ENCODE data around the gene ATP8B3.

Gene ATP8B3

DNA sequence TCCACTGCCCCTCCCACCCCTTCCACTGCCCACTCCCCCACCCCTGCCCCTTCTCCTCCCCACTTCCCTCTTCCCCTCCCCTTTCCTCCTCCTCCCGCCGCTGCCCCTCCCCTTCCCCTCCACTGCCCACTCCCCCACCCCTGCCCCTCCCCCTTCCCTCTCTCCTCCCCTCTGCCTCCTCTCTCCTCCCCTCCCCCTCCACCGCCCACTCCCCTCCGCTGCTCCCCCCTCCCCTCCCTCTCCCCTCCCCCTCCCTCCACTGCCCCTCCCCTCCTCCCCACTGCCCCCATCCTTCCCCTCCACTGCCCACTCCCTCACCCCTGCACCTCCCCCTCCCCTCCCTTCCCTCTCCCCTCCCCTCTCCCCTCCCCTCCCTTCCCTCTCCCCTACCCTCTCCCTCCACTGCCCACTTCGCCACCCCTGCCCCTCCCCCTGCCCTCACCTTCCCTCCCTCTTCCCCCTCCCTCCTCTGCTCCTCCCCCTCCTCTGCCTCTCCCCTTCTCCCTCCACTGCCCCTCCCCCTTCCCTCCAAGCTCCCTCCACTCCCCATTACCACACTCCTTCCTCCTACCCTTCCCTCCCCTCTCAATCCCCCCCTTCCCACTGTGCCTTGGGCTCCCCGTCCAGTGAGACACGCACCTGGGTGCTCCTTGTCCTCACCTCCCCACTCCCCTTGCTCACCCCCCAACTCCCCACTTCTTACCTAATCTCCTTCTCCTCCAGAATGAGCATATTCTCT, 21.9 kb downstream of the ATP8B3 start:
- DNase-seq, result no peak

DNA sequence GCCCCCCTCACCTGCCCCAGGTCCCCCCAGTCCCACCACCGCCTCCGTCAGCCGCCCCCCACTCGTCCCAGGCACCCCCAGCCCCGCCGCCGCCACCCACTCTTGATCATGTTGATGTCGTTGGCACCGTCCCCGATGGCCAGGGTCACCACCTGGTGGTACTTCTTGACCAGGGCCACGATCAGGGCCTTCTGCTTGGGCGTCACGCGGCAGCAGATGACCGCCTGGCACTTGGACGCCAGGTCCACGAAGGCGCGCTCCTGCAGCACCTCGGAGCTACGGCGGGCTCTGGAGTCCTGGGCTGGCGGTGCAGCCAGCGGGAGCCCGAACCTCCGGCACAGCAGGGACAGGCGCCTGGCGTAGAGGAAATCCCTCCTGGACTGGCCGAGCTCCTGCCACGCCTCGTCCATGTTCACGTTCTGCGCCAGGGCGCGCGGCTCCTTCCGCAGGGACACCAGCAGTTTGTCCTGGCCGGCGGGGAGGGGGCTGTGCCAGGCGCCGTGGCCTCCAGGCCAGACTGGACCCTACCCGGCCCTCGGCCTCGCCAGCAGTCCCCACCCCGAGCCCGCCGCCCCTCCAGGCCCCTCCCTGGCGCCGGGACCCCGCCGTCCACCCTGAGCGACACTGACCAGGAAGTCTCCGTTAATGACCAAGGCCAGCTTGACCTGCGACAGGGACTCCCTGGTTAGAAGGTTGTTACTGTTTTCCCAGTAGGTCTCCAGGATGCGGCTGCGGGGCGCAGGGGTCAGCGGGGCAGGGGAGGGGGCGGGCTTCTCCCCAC, 22.6 kb downstream of the ATP8B3 start:
- DNase-seq, result no peak

- no peak for DNase-seq
Observed at GRCh38 chr19:1787116-1787515, 25.0 kb downstream of the ATP8B3 start.

DNA sequence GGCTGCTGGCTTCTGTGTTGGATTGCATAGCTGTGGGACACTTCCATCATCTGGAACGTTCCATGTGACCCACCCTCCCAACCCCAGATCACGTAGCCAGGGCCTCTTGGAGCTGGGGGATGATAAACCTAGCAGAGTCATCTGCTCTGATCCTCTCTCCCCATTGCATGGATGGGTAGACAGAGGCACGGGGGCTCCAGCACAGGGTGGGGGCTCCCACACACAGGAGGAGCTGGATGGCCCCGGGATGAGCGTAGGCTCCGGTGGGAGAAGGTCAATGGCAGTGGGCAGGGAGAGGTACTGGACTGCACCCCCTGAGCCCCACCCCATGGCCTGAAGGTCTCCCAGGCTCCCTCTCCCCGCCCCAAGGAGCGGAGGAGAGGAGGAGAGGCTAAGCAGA, 25.4 kb downstream of the ATP8B3 start:
- DNase-seq, result no peak

DNA sequence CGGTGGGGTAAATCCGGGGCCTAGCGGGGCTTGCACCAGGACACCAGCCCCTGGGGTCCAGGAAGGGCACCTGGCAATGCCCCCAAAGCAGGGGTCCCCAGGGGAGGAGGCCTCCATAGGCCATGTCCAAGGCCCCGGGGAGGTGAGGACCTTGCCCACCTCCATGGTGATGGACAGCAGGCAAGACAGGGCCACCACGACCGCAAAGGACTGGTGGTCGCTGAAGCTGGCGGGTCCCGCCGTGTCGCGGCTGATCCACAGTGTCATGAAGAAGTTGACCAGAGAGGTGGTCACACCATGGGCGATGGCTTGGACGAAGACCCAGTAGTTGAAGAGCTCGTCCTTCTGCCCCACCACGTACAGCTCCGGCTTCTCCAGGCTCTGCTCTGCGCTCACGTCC, 26.8 kb downstream of the ATP8B3 start:
- DNase-seq, result no peak

GRCh38 chr19:1783874-1784273, 28.2 kb downstream of the ATP8B3 start:
- no peak for DNase-seq

DNA sequence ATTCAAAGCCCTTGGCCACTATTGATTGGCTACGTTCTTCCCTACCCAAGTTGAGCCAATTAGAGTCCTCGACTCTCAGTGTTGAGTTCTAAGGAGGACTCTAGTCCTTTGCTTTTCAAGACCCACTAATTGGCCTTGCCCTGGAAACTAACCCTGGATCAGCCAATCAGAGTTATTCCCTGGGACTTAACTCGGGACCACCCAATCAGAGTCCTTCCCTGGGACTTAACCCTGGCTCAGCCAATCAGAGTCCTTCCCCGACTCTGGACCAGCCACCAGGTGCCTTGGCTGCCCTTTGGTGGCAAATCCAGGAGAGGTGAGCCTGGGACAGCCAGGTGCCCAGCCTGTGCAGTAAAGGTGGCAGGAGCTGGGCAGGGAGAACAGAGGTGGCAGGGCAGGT, 28.7 kb downstream of the ATP8B3 start:
- DNase-seq, result no peak

GRCh38 chr19:1782521-1782920, 29.6 kb downstream of the ATP8B3 start:
- DNase-seq, result no peak

- DNase-seq, result peak; percentile 57
Observed at GRCh38 chr19:1780272-1780958, 31.7 kb downstream of the ATP8B3 start.

- no peak for DNase-seq
Observed at GRCh38 chr19:1779574-1779973, 32.5 kb downstream of the ATP8B3 start.

DNA sequence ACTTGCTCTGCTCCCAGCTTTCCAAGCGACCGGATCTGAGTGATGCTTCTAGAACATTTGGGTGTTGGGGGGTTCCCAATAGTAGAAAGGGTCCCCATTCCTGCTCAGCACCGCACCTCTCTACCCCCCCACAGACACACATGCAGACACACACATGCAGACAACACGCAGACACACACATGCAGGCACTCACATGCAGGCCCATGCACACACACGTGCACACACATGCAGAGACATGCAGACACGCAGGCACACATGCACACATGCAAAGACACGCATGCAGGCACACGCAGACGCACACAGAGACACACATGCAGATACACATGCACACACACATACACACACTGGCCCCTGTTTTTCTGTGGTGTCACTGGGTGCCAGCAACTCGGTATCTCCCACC, 34.9 kb downstream of the ATP8B3 start:
- DNase-seq, result no peak

GRCh38 chr19:1776606-1777147, 35.4 kb downstream of the ATP8B3 start:
- DNase-seq, result no peak

DNA sequence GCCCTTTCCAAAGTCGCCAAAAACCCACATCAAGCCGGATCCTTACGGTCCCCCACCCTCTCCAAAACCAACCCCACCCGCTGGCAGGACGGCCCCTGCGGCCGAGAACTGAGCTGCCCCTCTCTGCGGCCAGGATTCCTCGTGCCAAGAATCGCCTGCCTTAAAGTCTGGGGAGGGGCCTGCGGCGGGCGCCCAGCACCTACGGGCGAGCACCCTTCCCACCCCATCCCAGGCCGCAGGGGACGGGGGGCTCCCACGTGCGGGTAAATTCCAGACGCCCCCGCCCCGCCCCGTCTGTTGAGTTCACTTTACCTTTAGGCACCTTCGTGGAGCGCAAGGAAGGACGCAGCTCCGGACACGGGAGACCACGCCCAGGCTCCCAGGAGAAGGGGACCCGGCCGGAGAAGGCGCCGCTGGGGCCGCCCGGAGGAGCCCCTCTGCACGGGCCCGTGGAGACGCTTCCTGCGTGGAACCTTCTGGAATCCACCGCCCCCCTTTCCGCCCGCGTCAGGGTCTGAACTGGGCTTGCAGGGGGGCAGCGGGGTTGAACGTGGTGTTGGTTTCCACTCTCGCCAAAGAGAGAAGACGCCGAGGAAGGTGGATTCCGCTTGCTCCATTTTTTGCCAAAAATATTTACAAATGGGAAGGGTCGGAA, 36.0 kb downstream of the ATP8B3 start:
- no peak for DNase-seq

DNA sequence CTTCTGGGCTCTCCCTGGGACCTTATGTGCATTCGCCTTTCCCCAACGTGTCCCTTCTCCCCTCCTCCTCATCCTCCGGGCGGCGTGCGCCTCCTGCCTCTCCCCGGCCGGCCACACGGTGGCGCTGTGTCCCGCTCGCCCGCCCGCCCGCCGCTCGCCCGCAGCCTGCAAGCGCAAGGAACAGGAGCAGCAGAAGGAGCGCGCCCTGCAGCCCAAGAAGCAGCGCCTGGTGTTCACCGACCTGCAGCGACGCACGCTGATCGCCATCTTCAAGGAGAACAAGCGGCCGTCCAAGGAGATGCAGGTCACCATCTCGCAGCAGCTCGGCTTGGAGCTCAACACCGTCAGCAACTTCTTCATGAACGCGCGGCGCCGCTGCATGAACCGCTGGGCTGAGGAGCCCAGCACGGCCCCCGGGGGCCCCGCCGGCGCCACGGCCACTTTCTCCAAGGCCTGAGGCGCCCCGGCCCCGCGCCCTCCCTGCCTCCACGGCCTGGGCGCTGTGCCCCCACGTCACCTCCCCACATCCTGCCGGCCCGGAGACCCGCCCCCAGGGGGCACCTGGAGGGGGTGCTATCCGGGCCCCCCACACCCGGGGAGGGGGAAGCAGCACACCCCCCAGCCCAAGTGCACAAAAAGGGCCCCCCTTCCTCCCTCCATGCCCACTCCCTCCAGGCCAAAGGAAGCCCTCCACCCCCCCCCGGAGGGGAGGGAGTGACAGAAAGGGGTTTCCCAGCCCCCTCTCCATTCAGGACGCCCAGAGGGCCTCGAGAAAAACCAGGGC, 36.9 kb downstream of the ATP8B3 start:
- DNase-seq, result peak; percentile 55

DNA sequence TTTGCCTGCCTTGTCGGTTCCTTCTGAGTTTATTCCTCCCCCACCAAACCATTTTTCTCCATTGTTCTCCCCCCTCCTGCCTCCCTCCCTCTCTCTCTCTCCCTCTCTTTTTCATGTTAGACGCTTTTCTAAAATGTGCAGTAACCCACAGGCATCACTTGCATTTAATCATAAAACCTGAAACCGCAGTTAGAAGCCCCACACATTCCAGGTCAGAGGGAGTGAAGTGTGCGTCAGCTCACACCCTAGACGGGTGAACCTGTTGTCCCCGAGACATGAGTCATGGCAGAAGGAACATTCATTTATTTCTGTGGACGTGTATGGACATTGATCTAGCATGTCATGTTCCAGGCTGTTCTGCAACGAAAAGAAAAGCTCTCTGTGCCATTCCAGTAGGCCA, 38.9 kb downstream of the ATP8B3 start:
- DNase-seq, result no peak

- no peak for DNase-seq
Observed at GRCh38 chr19:1770866-1771576, 41.1 kb downstream of the ATP8B3 start.

DNA sequence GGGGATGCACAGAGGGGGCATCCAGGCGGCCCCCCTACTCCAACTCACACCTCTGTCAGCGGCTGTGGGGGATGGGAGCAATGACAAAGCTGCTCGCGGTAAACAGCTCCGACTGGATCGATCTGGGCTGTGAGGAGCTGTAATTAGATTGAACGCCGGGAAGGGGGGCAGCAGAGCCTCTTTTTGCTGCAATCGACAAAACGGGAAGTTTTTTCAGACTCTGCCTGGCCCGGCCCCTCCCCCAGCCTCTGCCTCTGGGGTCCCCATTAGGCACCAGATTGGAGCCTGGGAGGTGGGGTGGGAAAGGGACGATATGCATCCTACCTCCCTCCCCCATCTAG, 42.5 kb downstream of the ATP8B3 start:
- no peak for DNase-seq

DNA sequence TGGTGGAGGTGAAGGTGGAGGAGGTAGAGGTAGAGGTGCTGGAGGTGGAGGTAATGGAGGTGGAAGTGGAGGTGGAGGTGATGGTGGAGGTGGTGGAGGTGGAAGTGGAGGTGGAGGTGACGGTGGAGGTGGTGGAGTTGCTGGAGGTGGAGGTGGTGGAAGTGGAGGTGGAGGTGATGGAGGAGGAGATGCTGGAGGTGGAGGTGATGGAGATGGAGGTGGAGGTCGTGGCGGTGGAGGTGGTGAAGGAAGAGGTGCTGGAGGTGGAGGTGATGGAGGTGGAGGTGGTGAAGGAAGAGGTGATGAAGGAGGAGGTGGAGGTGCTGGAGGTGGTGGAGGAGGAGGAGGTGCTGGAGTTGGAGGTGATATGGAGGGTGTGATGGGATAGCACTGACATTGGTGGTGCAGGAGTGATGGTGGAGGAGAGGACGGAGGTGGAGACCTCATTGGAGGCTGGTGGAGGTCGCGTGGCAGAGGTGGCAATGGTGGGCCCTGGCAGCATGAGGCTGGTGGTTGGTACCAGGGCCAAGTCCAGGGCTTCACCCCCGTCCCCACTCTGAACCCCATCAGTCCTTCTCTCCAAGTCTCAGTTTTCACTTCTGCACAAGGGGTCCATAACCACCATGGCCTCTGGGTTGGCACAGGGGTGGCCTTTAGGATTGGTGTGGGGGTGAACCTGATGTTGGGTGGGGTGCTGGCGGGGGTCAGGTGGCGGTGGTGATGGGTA, 43.0 kb downstream of the ATP8B3 start:
- no peak for DNase-seq

DNA sequence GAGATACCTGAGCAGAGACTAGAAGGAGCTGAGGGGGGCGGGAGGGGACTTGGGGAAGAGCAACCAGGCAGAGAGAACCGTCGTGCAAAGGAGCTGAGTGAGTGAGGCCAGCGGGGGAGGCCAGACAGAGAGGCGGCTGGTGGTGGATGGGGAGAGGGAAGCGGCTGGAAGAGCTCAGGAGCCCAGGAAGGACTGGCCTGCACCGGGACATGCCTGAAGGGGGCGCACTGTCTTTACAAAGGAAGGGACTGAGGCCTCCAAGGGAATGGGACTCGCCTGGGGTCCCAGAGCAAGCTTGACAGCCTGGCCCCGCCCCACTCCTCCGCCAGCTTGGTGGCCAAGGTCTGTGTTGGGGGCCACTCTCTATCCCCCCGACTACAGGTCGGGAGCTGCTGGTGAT, 43.8 kb downstream of the ATP8B3 start:
- DNase-seq, result peak; percentile 52

GRCh38 chr19:1767464-1767933, 44.6 kb downstream of the ATP8B3 start:
- peak; percentile 57 for DNase-seq
